Stimulated activated CD8-positive, alpha-beta memory T cell treated with anti-CD3 and anti-CD28 coated beads, Interleukin-7, amount 100 ng/mL, for 48 hours (primary cell): ENCODE data around the gene SERTAD2.

ENCODE experiments used
- DNase-seq, 2 donors: peaks; one replicate each; pipeline ENCODE4 v3.0.0-alpha.2; 2020; ENCODE audit warnings: low read depth in 1 of 2; ENCODE audit errors: extremely low read depth in 1 of 2

SERTAD2 gene

DNA sequence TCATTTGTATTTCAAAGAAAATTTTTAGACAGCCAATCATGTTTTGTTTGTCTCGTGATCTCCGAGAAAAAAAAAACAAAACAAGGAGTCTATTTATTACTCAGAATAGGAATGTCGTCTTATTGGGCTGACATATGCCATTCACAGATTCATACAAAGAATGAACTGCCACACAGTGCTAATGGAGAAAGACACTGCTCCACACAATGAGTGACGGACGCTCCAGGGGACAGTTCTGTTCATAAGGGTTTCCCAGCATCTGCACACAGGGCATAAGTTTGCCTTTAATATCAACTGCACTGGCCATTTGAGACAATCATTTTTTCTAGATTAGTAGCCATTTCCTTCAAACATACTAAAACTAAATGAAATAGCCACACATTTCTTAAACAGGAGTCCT is 3.4 kb downstream of the SERTAD2 start:
- no peak for DNase-seq

DNA sequence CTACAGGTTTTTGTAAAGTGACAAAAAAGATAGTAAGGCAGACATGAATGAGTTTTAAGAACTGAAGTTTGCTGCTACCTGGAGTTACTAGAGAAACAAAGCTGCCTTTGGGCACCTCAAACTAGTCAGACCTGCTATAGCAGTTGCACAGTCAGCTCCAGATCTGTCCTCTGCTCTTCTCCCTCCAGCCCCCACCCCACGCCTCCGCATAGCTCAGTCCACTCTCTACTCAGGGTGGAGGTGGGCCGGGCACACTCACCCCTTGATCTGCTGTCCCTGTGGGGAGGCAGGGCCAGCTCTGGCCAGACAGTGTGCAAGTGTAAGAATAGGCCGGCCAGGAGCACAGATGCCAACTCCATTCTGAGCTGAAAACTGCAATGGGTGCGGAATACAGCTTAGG is 4.1 kb downstream of the SERTAD2 start:
- no peak for DNase-seq

DNA sequence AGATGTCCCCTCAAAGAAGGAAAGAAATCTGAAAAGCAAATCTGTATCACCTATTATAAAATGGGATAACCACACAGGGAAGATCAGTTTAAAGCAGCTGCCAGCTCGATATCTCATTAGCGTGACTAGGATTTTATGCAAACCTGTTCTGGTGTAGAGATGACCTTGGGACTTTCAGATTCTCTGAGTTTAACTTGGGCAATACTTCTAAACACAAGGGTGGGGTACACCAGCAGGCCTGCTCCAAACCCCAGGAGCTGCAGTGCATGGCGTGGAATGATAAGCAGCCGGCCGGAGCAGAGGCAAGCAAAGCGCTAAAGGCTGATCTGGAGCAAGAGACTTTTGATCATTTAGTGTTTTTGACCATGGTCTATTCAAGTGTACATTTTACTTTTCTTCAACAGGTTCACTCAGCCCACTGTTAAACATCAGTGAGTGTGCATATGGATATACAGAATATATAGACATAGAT is 4.7 kb downstream of the SERTAD2 start:
- DNase-seq: no peak

DNA sequence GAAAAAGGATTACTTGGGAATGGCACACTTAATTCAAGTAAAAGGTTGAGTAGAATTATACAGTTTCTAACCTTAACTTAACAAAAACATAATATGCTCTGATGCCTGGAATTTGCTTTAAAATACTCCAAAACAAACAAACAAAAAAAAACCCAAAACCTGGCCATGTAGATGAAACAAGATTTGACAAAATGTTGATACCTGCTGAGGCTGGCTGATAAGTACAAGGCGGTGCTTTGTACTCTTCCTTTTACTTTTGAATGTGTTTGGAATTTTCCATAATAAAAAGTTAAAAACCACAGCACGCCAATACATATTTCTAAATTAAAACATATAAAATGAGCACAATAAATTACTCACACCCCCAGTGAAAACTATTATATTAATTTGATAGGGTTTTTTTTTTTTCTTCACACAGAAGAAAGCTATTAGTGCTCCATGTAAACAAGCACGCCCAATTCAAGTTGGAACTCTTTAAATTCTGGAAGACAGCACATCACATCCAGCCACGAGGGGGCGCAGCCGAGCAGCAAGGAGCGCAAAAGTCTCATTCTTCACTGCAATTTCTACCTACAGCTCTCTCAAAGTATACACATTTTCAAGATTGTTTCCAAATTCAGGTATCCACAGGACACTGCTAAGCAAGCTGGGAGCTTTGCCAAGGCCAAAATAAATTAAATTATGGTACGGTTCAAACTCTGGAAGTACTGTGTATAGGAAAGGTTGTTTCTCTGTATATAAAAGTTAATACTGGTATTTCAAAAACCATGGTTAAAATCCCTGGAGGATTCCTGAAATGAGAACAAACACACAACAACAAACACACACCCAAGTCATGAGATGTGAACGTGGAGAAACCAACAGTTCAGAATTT is 7.5 kb downstream of the SERTAD2 start:
- peak in 1 of 2 donors; percentile 64 for DNase-seq

DNA sequence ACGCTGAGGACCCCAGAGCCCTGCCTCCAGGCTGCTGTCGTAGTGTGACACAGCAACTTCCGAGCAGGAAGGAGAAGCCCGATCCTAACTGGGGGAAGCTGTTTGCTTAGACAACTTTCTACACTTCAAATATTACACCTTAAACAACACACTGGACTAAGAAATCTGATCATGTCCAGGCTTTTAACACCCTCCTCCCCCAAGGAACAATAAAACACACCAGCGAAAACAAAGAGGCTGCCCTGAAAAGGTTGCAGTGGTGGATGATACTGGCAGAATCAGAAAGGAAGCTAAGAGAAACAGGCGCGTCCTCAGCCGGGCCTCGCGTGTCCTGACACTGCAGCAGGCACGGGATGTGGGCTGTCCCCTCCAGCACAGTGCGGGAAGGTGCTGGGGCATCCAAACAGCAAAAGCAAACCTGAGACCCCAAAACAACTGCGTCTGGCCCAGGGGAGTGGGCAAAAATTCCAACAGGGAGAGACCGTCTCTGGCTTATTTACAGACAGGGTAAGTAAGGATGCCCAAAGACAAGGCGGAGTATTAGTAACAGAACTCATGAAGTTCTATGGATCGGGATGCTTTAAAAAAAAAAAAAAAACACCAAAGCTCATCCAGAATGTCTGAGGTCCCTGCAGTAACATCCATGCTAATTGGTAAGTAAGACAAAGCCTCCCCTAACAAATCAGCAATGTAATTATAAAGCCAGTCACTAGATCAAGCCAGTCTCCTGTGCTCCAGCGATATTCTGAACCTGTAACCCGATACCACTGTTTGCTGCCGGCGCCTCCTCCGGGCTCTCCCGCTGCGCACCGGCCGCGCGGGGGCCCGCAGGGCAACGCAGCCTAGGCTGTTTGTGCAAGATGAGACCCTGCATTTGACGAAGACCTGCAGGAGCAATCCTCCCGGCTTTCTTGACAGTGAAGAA is 9.0 kb downstream of the SERTAD2 start:
- no peak for DNase-seq

DNA sequence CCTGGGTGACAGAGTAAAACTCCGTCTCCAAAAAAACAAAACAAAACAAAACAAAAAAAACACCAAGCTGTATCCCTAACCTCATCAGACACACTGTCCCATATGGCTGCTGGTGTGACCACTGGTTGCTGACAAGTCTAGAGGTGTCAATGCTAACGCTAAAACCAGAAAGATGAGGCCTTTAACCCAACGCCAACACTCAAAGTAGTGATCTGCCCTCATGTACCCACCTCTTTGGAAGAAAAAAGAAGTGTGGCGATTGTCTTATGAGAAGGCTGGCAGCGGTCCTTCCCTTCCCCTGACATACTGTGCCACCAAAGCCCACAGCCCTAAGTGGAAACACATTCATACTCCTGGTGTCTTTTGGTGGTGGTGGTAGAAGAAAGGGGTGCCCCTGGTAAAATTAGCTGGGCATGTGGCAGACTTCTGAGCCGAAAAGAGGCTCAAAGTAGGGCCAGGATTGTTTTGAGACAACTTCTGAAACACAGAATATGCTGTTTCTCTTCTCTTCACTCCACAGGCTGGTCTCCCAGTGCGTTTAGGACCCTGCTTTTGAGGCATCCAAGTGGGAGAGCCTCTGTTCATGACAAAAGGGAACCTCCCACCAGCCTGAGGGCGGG is 9.8 kb downstream of the SERTAD2 start:
- no peak for DNase-seq

DNA sequence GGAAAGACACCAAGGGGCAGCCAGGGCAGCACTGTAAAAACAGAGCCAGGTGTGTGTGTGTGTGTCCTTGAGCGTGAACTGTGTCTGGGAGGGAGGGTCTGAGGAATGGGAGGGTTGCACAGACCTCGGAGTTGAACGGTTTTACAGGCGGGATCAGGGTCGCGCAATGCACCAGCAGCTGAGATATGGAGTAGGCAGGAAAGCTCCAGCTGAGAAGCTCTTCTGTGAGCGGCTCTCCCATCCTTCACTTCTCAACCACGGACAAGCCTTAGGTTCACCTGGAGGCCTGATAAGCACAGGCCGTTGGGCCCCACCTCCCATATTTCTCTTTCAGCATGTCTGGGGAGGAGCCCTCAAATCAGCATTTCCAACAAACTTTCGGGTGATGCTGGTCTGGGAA is 12.1 kb downstream of the SERTAD2 start:
- DNase-seq: no peak

DNA sequence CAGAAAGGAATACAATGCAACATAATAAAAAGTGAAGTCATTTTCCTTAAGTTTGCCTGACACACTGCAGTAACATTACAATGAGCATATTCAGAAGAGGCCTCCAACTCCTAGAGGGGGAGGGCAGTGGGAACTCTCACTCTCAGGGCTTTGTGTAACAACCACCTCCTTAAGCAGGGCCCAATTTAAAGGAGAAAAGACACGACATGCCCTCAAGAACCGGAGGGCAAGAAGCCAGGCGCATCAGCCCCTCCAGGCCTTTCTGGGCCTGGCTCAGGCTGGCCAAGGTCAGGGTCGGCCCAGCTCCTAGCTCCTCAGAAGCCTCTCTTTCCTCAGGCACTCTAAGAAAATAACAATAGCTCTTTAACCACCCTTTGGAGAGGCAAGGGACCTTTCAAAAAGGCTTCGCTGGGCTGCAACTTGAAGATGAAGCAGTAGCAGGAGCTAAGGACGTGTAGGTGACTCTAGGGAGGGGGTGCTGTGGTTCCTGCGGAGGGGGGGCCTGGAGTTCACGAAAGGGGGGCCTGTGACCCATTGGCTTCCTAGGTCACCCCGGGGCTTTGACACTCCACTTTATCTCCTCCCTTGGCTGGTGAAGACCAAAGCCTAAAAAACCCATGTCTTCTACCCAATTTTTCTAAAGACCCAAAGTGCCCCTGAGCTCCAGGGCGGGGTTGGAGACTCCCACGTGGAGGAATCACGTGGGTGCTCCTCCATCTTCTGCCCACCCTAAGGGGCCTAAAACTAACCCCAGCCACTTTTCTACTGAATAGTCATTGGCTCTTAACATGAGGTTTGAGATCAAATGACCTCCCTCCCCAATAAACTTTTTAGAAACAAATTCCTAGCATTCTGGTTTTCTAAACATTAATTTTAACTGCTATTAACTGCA is 13.3 kb downstream of the SERTAD2 start:
- DNase-seq: no peak

DNA sequence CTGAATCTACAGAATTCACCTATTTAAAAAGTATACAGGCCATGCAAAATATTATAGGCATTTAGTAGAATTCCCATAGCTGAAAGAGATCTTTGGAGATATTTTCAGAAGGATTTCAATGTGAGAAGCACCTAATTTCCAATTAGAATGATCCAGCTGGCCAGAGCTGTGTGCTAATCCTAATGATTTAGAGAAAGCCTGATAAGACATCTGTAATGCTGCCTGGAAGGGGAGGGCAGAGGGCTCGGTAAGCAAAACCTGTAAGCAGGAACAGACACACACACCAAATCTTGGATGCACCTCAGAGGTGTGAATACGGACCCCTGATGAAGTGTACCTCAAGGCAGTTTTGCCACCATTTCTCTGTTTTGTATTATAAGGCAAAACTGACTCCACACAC is 14.0 kb downstream of the SERTAD2 start:
- DNase-seq: no peak

DNA sequence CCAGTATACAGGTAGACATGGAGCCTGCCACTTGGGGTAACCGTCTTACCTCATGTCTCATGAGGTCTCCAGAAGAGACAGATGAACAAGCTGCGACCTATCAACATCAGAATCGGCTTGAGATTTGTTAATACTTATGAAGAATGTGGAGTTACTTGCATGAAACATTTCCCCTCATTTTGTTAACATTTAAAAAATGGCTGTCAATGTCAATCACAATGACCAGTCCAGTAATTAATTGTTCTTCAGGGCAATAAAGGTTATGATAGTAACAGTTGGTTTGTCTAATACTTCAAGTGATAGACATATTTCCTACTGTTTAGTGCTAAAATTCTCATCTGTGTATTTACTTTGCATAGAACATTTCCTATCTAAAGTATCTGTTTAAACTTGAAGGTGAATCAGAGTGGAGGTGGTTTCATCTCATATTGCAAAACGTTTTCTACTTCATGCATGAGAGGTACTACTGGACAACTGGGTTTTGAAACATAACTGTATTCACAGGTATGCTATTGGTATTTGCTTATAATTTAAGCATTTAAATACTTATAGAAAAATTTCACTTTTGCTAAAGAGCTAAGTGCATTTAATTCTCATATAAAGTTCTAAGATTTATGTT is 15.1 kb downstream of the SERTAD2 start:
- DNase-seq: no peak

DNA sequence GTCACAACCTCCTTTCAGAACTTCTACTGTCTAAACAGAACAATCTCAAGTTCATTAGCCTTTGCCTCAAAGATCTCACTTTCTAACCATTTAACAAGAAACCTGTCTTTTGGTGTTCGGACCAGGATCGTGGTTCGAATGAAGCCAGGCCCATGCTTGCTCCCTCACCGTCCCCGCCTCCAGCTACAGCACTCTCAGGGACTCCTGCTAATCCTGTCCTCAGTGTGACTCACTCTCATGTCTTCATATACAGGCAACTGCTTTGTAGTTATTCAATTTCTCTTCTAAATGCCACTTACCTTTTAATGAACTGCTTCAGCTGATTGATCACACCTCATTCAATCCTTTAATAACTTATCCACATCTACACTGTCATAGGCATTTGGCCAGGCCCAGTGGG is 15.8 kb downstream of the SERTAD2 start:
- DNase-seq: no peak

DNA sequence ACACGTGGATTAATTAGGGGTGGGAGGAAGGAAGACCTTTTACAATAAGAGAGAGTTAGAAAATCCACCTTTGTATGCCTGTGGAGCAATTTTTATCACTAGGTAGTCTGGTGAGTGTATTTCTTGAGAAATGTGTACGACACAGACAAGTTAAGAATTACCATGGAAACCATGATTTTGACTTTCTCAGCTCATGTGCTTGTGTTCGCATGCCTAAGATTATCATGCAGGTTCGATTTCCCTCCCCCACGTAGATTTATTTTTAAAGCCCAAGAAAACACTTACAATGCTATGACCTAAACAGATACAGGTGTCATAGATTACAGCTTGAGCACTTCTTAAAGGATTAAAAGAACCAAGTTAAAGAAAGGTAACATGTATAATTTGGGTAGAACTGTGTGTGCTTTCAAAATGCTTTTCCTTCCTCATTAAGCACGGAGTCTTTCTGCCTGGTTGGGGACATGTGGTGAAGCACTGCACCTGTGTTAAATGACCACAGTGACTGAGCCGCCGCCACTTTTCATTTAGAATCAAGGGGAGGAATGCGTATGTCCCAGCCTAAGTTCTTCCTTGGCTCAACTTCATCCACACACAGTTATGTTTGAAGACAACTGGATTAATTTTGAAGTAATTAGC is 16.6 kb downstream of the SERTAD2 start:
- no peak for DNase-seq

DNA sequence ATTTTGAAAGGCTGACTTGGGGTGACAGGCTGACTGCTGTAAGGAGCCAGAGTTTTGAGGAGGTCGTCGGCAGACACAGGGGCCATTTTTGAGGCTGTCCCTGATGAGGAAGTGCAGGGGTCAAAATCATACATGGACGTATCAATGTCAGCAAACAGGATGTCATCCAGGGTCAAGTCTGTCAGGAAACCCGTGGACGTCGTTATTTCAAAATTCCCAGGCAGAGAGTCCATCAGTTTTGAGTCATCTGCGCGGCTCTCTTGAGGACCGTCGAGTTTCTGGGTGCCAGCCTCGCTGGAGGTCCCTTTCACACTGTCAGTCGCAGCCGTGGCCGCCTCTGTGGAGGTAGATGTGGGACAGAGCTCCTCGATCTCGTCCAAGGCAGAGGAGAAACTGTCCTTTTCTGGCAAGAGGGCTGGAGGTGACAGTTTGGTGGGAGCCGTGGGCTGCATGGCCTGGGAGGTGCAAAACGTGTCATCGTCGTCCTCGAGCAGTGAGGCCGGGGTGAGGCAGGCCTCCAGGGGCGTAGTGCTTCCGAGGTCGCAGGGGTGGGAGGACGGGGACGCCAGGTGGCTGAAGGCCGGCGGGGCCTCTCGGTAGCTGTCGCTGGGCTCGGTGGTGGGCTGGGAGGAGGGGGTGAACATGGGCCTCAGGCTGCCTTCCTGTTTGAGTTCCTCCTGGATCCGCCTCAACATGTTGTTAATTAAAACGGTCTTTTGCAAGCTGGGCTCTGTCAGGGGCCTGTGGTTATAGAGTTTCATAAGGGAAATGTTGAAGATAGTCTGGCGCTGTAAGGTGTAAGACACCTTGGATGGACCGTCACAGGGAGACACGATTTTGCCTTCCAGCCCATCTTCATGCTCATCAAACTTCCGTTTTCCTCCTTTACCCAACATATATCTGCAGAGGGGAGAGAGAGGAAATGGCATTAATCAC is 17.5 kb downstream of the SERTAD2 start:
- DNase-seq: no peak

DNA sequence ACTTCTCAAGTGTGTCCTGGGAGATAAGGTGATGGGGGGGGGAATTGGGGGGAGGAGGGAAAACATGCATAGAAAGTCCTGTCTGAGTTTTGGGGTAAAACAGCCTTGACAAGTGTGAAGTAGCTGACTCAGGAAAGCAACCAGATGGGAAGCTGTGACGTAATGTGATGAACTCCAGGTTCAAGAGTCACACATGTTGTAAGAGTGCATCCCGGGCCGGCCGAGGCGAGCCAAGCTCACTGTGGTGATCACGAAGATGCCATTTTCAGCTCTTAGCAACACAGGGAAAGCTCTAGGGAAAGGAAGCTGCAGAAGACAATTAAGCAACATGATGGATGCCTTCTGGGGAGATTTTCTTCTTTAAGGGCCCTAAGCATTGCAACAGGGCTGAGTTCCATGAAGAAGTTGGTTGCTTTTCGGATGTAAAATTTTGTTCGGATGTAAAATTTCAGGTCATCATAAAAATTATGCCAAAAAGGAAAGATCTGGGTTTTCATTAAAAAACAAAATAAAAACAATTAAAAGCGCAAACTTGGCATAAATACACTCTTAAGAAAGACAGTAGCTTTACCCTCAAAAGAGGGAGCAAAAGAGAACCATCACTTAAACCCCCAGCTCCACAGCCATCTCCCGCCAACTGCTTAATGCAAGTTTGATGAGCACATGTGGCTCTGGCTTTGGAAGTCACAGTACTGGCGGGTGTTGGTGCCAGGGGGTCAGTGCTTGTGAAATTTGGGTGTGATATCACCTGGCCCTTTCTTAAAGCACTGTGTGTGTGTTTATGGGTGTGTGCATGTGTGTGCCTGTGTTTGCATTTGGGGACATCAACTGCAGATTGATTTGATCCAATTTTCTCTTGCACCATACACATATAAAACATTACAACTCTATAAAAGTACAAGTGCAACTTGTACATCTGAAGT is 19.1 kb downstream of the SERTAD2 start:
- no peak for DNase-seq

DNA sequence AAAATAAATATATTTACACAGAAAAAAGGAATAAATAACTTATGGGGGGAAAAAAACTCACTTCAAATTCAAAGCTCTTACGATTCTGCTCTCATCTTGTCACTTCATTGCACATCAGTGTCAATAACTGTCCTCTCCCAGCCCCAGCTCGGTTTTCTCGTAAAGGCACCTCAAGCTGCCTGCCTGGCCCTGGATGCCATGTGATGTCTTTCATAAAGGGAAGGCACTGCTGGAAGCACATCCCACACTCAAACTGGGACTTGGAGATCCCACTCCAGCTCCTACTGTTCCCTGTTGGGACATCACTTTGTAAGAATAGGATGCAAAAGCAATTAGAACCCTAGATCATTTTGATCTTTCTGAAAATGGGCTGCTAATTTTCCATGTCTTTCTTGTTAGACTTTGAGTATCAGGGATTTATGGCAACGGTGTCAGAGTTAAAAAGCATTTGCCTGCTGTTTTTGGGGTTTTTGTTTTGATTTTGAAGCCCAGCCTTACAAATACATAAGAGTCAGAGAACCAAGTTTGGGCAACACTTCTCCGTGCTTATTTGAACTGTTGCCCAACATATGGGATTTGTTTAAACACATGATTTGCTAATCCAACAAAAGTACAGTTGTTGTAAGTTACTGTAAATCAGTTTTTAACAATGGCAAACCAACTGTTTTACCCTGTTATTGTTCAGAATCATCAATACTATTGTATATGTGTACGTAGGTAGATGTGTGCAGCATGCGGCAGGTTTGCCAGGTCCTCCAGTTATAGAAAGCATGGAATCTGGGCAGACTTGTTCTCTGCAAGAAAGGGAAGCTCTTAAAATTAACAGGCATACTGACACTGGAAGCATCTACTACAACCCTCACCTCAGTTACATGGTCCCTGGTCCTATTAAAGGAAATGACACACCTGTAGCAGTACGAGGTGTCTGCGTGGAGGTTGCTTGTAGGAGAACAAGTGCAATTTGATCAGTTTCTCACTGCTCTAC is 20.6 kb downstream of the SERTAD2 start:
- no peak for DNase-seq

DNA sequence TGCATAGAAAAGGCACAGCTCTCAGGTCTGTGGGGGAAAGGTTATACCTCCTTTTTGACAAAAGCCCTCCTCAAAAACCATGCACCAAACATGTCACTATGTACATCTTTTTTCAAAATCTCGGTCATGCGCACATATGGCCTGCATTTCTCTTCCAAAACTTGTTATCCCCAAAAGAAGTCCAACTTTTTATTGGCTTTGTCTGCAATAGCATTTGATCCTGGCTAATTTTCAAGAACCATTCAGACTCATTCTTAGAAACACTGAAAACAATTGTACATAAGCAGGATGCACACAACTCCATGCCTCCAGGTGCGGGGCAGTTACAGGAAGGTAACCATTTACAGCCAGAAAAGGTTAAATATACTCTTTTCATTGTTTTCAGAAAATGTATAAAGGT is 21.9 kb downstream of the SERTAD2 start:
- DNase-seq: no peak
